ENCODE results near the gene ERF.

ERF gene

DNA sequence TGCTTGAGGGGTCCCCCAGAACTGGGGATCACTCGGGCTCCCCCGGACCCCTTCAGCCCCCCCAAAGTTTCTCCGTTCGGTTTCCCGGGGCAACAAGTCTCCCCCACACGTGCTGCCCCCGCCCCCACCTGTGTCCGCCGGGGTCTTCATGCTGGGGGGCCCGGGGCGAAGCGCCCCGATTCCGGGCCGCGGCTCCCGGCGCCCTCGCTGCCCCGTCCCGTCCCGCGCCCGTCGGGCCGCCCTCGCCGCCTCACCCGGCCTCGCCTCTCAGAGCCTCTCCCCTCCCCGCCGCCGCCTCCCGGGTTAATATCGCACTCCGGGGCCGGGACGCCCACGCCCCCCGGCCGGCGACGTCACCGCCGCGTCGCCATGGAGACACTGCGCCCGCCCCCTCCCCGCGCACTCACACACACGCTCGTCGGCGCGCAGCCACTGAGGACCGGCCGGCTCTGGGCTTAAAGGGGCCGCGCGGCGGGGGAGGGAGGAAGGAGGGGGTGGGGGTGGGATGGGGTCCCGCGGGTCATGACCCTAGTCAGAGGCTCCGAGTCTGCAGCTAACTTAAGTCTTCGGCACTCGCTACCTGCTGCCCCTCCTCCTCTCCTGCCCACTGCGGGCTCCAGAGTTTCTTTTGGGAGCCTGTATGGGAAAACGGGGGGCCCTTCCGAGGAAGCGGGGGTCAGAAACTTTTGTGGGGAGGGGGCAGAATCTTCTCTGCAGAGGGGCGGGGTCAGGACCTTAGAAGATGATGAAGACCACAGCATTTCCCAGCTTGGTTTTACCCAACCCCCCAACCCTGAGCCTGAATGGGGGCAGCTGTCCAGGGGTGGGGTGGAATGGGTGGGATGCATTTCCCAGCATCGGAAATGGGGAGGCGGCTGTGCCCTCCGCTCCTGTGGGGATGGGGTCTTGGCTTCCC, at the start of gene ERF:
ERF (minus strand) TSS at position 279 of the 916 bp plus-strand sequence; CDS start at position 150, 129 bp downstream.
- peak; percentile 66 for ATAC-seq
- TF ChIP-seq BACH2 (CRISPR knock-in tag; IDR thresholded peaks at IDR 0.05; ENCODE audit: borderline replicate concordance), result no peak
- TF ChIP-seq ZNF70 (CRISPR knock-in tag; IDR thresholded peaks at IDR 0.05), result peak; percentile 57; the same call in 1 of the 2 replicates

DNA sequence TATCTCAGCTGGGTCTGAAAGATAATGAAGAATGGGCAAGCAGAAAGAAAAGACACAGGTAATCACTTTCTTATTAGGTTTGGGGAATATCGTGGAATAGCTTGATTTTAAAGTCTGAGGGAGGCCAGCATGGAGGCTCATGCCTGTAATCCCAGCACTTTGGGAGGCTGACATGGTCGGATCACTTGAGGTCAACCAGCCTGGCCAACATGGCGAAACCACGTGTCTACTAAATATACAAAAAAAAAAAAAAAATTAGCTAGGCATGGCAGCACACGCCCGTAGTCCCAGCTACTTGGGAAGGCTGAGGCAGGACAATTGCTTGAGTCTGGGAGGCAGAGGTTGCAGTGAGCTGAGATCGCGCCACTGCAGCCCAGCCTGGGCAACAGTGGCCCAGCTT, 48.9 kb upstream of the ERF start:
- ATAC-seq, result no peak
- no peak for TF ChIP-seq ESRRG (CRISPR knock-in tag; IDR thresholded peaks at IDR 0.05)
- no peak for TF ChIP-seq CREB5 (CRISPR knock-in tag; IDR thresholded peaks at IDR 0.05; ENCODE audit: low read depth)
- no peak for TF ChIP-seq TOX (CRISPR knock-in tag; IDR thresholded peaks at IDR 0.05; ENCODE audit: borderline replicate concordance)
- TF ChIP-seq OSR1 (CRISPR knock-in tag; IDR thresholded peaks at IDR 0.05), result no peak
- no peak for TF ChIP-seq ZFP30 (CRISPR knock-in tag; IDR thresholded peaks at IDR 0.05)
- TF ChIP-seq ISL1 (CRISPR knock-in tag; IDR thresholded peaks at IDR 0.05), result no peak
- no peak for TF ChIP-seq ZFP3 (CRISPR knock-in tag; IDR thresholded peaks at IDR 0.05)
- no peak for TF ChIP-seq GLIS3 (CRISPR knock-in tag; IDR thresholded peaks at IDR 0.05)
- TF ChIP-seq, protein P1, sequence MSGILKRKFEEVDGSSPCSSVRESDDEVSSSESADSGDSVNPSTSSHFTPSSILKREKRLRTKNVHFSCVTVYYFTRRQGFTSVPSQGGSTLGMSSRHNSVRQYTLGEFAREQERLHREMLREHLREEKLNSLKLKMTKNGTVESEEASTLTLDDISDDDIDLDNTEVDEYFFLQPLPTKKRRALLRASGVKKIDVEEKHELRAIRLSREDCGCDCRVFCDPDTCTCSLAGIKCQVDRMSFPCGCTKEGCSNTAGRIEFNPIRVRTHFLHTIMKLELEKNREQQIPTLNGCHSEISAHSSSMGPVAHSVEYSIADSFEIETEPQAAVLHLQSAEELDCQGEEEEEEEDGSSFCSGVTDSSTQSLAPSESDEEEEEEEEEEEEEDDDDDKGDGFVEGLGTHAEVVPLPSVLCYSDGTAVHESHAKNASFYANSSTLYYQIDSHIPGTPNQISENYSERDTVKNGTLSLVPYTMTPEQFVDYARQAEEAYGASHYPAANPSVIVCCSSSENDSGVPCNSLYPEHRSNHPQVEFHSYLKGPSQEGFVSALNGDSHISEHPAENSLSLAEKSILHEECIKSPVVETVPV (CRISPR knock-in tag; IDR thresholded peaks at IDR 0.05), result no peak
- TF ChIP-seq TSHZ2 (CRISPR knock-in tag; IDR thresholded peaks at IDR 0.05), result no peak
- no peak for TF ChIP-seq SNAI2 (CRISPR knock-in tag; IDR thresholded peaks at IDR 0.05)
- TF ChIP-seq, protein P2, sequence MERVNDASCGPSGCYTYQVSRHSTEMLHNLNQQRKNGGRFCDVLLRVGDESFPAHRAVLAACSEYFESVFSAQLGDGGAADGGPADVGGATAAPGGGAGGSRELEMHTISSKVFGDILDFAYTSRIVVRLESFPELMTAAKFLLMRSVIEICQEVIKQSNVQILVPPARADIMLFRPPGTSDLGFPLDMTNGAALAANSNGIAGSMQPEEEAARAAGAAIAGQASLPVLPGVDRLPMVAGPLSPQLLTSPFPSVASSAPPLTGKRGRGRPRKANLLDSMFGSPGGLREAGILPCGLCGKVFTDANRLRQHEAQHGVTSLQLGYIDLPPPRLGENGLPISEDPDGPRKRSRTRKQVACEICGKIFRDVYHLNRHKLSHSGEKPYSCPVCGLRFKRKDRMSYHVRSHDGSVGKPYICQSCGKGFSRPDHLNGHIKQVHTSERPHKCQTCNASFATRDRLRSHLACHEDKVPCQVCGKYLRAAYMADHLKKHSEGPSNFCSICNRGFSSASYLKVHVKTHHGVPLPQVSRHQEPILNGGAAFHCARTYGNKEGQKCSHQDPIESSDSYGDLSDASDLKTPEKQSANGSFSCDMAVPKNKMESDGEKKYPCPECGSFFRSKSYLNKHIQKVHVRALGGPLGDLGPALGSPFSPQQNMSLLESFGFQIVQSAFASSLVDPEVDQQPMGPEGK (CRISPR knock-in tag; IDR thresholded peaks at IDR 0.05; ENCODE audit: borderline replicate concordance), result no peak
- no peak for TF ChIP-seq TCF4 (CRISPR knock-in tag; IDR thresholded peaks at IDR 0.05; ENCODE audit: borderline replicate concordance)

GRCh38 chr19:42303101-42303464, 48.2 kb upstream of the ERF start:
- TF ChIP-seq CREB5 (CRISPR knock-in tag; IDR thresholded peaks at IDR 0.05; ENCODE audit: low read depth) (no peak), ZNF8 (CRISPR knock-in tag; IDR thresholded peaks at IDR 0.05) (no peak), SNAI2 (CRISPR knock-in tag; IDR thresholded peaks at IDR 0.05) (no peak)
- no peak for ATAC-seq

DNA sequence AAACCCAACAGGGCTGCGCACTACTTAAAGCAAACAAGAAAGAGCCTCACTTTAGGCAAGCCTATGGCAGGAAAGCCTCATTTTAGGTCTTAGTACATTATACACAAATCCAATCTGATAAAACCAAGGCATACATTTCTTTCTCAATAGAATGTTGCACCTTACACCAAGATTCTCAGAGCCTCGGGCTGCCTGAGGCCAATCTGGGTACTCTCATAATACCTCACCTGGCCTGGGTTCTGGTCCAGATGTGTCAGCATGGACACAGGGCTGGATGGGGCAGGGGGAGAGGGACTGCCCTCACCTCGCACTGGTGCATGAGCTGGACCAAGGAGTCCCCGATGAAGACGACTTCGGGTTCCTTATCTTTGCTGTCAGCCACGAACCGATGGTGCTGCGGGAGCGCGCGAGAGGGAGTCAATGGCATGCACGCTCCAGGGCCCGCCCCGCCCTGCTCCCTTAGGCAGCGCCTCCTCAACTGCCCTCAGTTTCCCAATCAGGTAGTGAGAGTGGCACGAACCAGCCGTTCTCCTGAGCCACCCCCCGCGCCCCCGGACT, 46.8 kb upstream of the ERF start, which contains the start of gene PRR19:
PRR19 (plus strand) TSS at position 487 of the 558 bp plus-strand sequence. CDS start 7,453 bp downstream, outside the sequence.
- peak; percentile 68 for ATAC-seq
- TF ChIP-seq ZNF565 (CRISPR knock-in tag; conservative IDR thresholded peaks at IDR 0.05; ENCODE audit: low read depth), result no peak
- TF ChIP-seq OSR1 (CRISPR knock-in tag; IDR thresholded peaks at IDR 0.05), result no peak
- no peak for TF ChIP-seq ESRRG (CRISPR knock-in tag; IDR thresholded peaks at IDR 0.05)
- TF ChIP-seq CREB5 (CRISPR knock-in tag; IDR thresholded peaks at IDR 0.05; ENCODE audit: low read depth), result no peak
- no peak for TF ChIP-seq ISL1 (CRISPR knock-in tag; IDR thresholded peaks at IDR 0.05)
- no peak for TF ChIP-seq ZFP3 (CRISPR knock-in tag; IDR thresholded peaks at IDR 0.05)

All from SK-N-SH treated with all-trans-retinoic acid at 6 μM for 48 hours (cell line).